ENCODE results near the gene WTAP. TPM values are rescaled to one million over a fixed set of nuclear protein-coding genes. Genes with fewer than 3 reads are reported as not detected.
A peak's percentile ranks its signal among the peaks of the same experiment; 100 is the strongest.

The WTAP gene
- total and polyA plus RNA-seq, 10 donors = 71.6 to 149 (median 109) TPM

DNA sequence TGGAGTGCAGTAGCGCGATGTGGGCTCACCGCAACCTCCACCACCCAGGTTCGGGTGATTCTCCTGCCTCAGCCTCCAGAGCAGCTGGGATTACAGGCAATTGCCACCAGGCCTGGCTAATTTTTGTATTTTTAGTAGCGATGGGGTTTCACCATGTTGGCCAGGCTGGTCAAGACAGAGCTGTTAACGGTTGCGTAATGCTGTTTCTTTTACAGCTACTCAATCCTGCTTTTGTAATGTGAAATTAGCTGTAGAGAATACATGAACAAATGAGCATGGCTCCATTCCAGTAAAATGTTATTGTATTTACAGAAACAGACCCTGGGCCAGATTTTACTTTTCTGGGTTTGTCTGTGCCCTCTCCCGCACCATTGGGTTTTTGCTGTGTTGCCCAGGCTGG is 74.6 kb downstream of the WTAP start:
- TF ChIP-seq POLR2AphosphoS5 (IDR thresholded peaks at IDR 0.05) (no peak), POLR2A (IDR thresholded peaks at IDR 0.05) (no peak)
- TF ChIP-seq, protein P1, sequence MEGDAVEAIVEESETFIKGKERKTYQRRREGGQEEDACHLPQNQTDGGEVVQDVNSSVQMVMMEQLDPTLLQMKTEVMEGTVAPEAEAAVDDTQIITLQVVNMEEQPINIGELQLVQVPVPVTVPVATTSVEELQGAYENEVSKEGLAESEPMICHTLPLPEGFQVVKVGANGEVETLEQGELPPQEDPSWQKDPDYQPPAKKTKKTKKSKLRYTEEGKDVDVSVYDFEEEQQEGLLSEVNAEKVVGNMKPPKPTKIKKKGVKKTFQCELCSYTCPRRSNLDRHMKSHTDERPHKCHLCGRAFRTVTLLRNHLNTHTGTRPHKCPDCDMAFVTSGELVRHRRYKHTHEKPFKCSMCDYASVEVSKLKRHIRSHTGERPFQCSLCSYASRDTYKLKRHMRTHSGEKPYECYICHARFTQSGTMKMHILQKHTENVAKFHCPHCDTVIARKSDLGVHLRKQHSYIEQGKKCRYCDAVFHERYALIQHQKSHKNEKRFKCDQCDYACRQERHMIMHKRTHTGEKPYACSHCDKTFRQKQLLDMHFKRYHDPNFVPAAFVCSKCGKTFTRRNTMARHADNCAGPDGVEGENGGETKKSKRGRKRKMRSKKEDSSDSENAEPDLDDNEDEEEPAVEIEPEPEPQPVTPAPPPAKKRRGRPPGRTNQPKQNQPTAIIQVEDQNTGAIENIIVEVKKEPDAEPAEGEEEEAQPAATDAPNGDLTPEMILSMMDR (IDR thresholded peaks at IDR 0.05 in 8 of 11, conservative IDR thresholded peaks at IDR 0.05 in 3 of 11) = no peak
- Histone ChIP-seq H3K27me3 (replicated peaks in 1 of 7) (no peaks in the 10 kb centered on the region), H3K4me1 (peaks cover 0 to 19% (median 0%) of the 10 kb centered on the region in 6 donors), H3K27ac (peak overlapping the region in 1 of 8 donors; percentile 33), H3K36me3 (peaks cover 0 to 41% (median 31%) of the 10 kb centered on the region in 6 donors), H3K4me3 (no peak overlapping the region), H3K9me3 (no peaks in the 10 kb centered on the region)
- intact Hi-C loops (cut with DNase I; ENCODE audit: low total_unique reads) = no loop called here
- peak; percentile 21 for DNase-seq
- 74 to 96% (median 84%) methylated on average over 8 of the region's 8 CpGs for WGBS, 5 donors

DNA sequence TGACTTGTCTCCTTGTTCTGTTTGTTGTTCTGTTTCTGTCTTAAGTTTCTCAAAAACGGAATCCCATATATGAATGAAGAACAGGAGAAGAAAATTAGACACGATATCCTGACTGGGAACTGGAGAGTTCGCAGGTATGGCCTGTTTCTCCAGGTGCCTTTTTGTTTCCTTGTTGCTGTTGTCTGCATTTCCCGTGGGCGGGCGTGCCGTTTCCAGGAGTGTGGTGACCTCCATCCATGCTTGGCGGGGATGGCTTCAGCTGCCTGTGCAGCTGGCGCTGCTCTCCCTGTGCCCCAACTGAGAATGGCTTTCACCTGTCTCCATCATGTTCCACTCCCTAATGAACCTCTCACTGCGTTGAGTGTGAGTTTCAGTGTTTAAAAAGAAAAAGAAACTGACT is 77.2 kb downstream of the WTAP start:
- no peaks in the 10 kb centered on the region for H3K9me3 ChIP-seq
- no peak for TF ChIP-seq POLR2AphosphoS5 (IDR thresholded peaks at IDR 0.05)
- TF ChIP-seq, protein P1 (IDR thresholded peaks at IDR 0.05 in 8 of 11, conservative IDR thresholded peaks at IDR 0.05 in 3 of 11) = no peak
- DNase-seq = peak; percentile 44
- H3K4me3 ChIP-seq = no peak overlapping the region
- peaks cover 0 to 8% (median 0%) of the 10 kb centered on the region in 6 donors for H3K4me1 ChIP-seq
- peaks cover 0 to 15% (median 7%) of the 10 kb centered on the region in 6 donors for H3K36me3 ChIP-seq
- intact Hi-C loops (cut with DNase I; ENCODE audit: low total_unique reads) = no loop called here
- no peaks in the 10 kb centered on the region for H3K27me3 ChIP-seq (replicated peaks in 1 of 7)
- WGBS, 5 donors = 89 to 94% (median 90%) methylated on average over 10 of the region's 10 CpGs
- H3K27ac ChIP-seq = no peak overlapping the region

DNA sequence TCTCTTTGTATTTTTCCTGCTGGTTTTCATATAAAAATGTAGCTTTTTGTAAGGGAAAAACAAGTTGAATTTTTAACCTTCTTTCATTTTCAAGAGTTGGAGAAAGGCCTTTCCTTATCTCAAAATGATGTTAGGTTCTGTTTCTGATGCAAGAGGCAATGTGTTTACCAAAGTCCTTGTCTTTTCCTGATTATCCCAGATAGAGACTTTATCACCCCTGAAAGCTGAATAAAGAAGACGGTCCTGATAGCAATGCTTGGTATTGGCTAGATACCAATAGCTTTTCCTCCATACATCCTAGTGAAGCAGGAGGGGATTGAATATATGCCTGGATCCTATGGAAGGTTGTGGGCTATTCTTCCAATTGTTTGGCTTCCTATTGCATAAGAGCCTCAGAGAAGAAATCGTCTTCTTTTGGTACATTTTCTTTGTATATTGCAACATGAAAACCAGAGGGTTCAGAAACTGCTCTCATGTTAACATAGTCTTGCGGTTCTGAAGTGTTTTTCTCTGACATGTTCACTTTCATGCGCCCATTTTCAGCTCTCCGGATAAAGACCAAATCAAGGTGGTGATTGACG is 78.2 kb downstream of the WTAP start:
- intact Hi-C loops (cut with DNase I; ENCODE audit: low total_unique reads) = no loop called here
- DNase-seq = no peak
- Histone ChIP-seq H3K36me3 (peaks cover 0 to 5% (median 0%) of the 10 kb centered on the region in 6 donors), H3K4me1 (peaks cover 0 to 8% (median 0%) of the 10 kb centered on the region in 6 donors), H3K9me3 (no peaks in the 10 kb centered on the region), H3K4me3 (no peak overlapping the region), H3K27ac (no peak overlapping the region), H3K27me3 (replicated peaks in 1 of 7) (no peaks in the 10 kb centered on the region)
- 72 to 94% (median 85%) methylated on average over 6 of the region's 6 CpGs for WGBS, 5 donors
- TF ChIP-seq POLR2AphosphoS5 (IDR thresholded peaks at IDR 0.05) = no peak
- TF ChIP-seq, protein P1 (IDR thresholded peaks at IDR 0.05 in 8 of 11, conservative IDR thresholded peaks at IDR 0.05 in 3 of 11) = no peak
- no peak for TF ChIP-seq POLR2A (IDR thresholded peaks at IDR 0.05)

Small RNAs within 50 kb of the gene (small RNA-seq; reads per million reads assigned to genes)
- 0 reads per million in 4 donors for gene RNU4ATAC18P
- 77.6 to 115 (median 88.6) reads per million in 4 donors for gene SNORA20
- gene SNORA29 = 0 reads per million in 4 donors

Other genes with a start within 250 kb of the WTAP start
- gene SOD2, start 34.3 kb upstream of the WTAP start, total RNA-seq = 100 to 1,000 TPM; 163 to 463 (median 267) TPM
- 100 to 1,000 TPM in 1 of 3 donors, 10 to 100 TPM in 2; 60.3 to 169 (median 83.2) TPM for gene SOD2, start 34.3 kb upstream of the WTAP start, polyA plus RNA-seq
- gene ACAT2, start 34.5 kb downstream of the WTAP start, total RNA-seq = 10 to 100 TPM in 4 of 7 donors, 1 to 10 TPM in 3; 6.0 to 17.4 (median 13.6) TPM
- 10 to 100 TPM; 12.7 to 14.9 (median 14.5) TPM for gene ACAT2, start 34.5 kb downstream of the WTAP start, polyA plus RNA-seq
- 100 to 1,000 TPM in 6 of 7 donors, 10 to 100 TPM in 1; 94.1 to 136 (median 119) TPM for gene TCP1, start 62.1 kb downstream of the WTAP start, total RNA-seq
- gene TCP1, start 62.1 kb downstream of the WTAP start, polyA plus RNA-seq = 10 to 100 TPM; 74.3 to 78.9 (median 76.3) TPM
- 10 to 100 TPM; 29.6 to 58.2 (median 42.1) TPM for gene MRPL18, start 63.0 kb downstream of the WTAP start, total RNA-seq
- gene MRPL18, start 63.0 kb downstream of the WTAP start, polyA plus RNA-seq = 10 to 100 TPM; 55.4 to 76.7 (median 66.2) TPM
- gene PNLDC1, start 72.8 kb downstream of the WTAP start, total RNA-seq = under 1 TPM in 1 of 7 donors, not detected in 6; 0.44 TPM
- 1 to 10 TPM in 1 of 3 donors, under 1 TPM in 2; 0.11 to 1.2 (median 0.20) TPM for gene PNLDC1, start 72.8 kb downstream of the WTAP start, polyA plus RNA-seq
- gene MAS1, start 163.5 kb downstream of the WTAP start, total RNA-seq = not detected
- under 1 TPM in 1 of 3 donors, not detected in 2; under 0.01 TPM for gene MAS1, start 163.5 kb downstream of the WTAP start, polyA plus RNA-seq
- 100 to 1,000 TPM; 110 to 193 (median 164) TPM for gene IGF2R, start 241.6 kb downstream of the WTAP start, total RNA-seq
- gene IGF2R, start 241.6 kb downstream of the WTAP start, polyA plus RNA-seq = 10 to 100 TPM in 1 of 3 donors, 1 to 10 TPM in 2; 6.9 to 13.2 (median 7.4) TPM

Data from spleen (tissue), 11 donors.